Body of pancreas (tissue), 4 donors: ENCODE results near the gene DCTN2.

Source experiments
- POLR2A ChIP-seq, 3 donors: fragments of 450-650 bp; IDR thresholded peaks; one replicate each; pipeline ENCODE4 v1.6.1; 2016; ENCODE audit warnings: antibody characterized with exemption in 3 of 3, mild to moderate bottlenecking in 2 of 3
- TF ChIP-seq, protein P1 (sequence below), 7 experiments: fragments of 450-650 bp in 4 of 7; fragments of 200-600 bp in 3 of 7; sonication (generic) in 3 of 7; IDR thresholded peaks; one replicate each; pipeline ENCODE4 v1.5.1; 2016 to 2019; ENCODE audit warnings: antibody characterized with exemption in 7 of 7

DNA sequence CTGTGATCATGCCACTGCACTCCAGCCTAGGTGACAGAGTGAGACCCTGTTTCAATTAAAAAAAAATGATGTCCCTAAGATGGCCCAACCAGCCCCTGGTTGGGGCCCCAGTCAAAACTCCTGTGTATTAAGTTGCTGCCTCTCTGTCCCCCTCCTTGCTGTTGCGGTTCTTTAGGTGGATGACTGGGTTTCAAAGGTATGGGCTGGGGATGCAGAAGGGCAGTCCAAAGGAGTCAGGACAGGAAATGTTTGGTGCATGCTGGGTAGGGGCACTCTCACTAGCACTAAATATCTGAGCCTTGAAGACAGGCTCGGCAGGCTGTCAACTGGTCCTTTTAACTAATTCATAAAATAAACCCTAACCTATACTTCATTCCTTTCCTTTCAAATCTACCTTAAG lies 32.0 kb upstream of the DCTN2 start:
- TF ChIP-seq, protein P1, sequence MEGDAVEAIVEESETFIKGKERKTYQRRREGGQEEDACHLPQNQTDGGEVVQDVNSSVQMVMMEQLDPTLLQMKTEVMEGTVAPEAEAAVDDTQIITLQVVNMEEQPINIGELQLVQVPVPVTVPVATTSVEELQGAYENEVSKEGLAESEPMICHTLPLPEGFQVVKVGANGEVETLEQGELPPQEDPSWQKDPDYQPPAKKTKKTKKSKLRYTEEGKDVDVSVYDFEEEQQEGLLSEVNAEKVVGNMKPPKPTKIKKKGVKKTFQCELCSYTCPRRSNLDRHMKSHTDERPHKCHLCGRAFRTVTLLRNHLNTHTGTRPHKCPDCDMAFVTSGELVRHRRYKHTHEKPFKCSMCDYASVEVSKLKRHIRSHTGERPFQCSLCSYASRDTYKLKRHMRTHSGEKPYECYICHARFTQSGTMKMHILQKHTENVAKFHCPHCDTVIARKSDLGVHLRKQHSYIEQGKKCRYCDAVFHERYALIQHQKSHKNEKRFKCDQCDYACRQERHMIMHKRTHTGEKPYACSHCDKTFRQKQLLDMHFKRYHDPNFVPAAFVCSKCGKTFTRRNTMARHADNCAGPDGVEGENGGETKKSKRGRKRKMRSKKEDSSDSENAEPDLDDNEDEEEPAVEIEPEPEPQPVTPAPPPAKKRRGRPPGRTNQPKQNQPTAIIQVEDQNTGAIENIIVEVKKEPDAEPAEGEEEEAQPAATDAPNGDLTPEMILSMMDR (IDR thresholded peaks at IDR 0.05): no peak
- TF ChIP-seq POLR2A (IDR thresholded peaks at IDR 0.05): no peak
